NCI-H82 treated with DMSO at 0.1 percent for 48 hours (cell line): ENCODE results near the gene ADGRG4.
"Not testable (repeated sequence)": the region's sequence is repeated elsewhere in the genome, so short reads cannot be mapped to it uniquely, and the experiment has no call there.

Experiments used
- DNase-seq: peaks from one replicate; lab custom pipeline; 2025; ENCODE audit not compliant: unreplicated experiment; lab: John Stamatoyannopoulos, UW

Gene ADGRG4

GRCh38 chrX:136380010-136380769, 79.4 kb downstream of the ADGRG4 start:
- DNase-seq = no peak

DNA sequence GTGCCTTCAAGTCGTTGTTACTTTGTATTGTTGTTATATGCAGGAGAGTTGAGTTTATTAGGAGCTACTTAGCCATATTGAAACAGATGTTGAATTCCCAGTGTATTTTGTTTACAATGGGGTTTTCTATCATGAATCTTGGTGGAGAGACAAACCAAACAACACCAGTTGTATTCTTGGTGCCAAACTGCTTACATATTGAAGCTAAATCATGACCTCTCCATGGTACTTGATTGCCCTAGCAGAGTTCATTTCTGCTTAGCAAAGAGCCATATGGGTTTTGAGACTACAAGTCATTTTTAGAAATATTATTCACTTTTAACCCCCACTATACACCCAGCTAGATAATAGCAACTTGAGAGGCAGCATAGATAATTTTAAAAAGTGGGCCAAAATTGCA, 85.4 kb downstream of the ADGRG4 start:
- DNase-seq = no peak

DNA sequence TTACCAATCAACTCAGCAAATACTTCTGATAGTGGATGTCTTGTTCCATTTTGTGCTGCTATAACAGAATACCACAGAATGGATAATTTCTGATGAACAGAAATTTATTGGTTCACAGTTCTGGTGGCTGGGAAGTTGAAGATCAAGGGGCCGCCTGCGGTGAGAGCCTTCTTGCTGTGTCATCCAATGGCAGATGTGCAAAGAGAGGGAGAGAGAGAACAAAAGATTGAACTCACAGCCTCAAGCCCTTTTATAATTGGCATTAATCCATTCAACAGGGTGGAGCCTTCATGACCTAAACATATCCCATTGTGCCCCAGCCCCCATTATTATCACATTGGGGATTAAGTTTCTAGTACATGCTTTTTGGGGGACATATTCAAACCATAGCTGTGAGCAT, 86.1 kb downstream of the ADGRG4 start:
- no peak for DNase-seq

- no peak for DNase-seq
Observed at GRCh38 chrX:136387951-136388502, 87.3 kb downstream of the ADGRG4 start.

DNA sequence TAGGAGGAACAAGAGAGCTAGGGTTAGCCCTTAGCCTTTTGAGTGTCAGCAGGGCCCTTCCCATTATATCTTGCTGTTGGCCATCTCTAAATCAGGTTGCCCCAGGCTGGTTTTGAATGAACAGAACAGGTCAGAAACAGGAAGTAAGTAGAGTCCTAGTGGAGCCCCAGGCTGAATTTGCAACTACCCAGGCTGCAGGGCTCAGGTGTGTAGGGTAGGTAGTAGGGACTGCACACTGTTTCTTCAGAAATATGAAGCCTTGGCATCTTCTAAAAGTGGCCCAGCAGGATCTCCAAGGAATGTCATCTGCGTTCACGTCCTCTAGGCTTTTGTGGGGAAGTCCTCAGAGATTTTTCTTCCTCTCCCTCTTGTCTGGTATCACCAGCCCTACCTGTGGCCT, 90.2 kb downstream of the ADGRG4 start:
- DNase-seq = no peak

GRCh38 chrX:136395271-136395670, 94.5 kb downstream of the ADGRG4 start:
- DNase-seq = no peak

GRCh38 chrX:136397001-136397400, 96.2 kb downstream of the ADGRG4 start:
- no peak for DNase-seq

DNA sequence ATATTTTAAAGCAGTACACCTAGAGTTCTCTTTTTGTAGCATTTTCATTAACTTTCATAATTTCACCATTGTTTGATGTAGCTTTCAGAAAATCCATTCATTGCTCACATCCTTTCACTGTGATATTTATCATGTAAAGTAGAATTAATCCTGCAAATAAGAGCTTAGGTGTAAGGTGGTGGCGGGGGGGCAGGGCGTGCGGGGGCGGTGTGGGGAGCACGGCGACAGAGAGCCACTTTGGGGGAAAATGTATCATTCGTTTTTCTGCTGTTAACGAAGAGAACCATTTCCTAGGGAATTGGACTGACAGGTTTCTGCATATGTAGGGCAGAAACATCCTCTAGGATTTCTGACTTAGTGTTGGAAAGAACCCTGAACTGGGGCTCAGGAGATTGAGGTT, 104.4 kb downstream of the ADGRG4 start:
- no peak for DNase-seq

- no peak for DNase-seq
Observed at GRCh38 chrX:136417806-136418205, 117.0 kb downstream of the ADGRG4 start.

GRCh38 chrX:136421338-136421737, 120.6 kb downstream of the ADGRG4 start:
- DNase-seq = no peak

GRCh38 chrX:136423724-136424123, 123.0 kb downstream of the ADGRG4 start:
- no peak for DNase-seq

GRCh38 chrX:136425996-136426395, 125.2 kb downstream of the ADGRG4 start:
- DNase-seq = no peak

- no peak for DNase-seq
Observed at GRCh38 chrX:136431625-136432024, 130.9 kb downstream of the ADGRG4 start.

DNA sequence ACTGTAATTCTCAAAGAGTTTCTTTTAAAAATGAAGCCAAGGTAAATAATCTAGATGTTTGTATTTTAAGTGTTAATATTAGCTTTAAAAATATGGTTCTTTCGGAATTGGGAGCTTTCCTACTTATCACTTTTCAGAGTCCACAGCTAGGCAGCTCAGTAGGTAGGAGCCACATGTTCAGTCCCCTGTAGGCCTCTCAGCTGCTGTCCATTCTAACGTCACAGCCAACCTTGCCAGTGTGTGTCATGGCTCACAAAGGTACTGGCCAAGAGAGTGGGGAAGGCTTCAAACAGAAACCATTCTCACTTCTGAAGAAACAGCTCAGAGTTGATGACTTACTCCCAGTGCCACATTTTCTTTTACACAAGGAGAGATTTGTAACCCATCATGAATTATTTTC, 137.0 kb downstream of the ADGRG4 start:
- DNase-seq = no peak

- DNase-seq = no peak
Observed at GRCh38 chrX:136438192-136438591, 137.4 kb downstream of the ADGRG4 start.

- not testable (repeated sequence) for DNase-seq
Observed at GRCh38 chrX:136445674-136446073, 144.9 kb downstream of the ADGRG4 start.

DNA sequence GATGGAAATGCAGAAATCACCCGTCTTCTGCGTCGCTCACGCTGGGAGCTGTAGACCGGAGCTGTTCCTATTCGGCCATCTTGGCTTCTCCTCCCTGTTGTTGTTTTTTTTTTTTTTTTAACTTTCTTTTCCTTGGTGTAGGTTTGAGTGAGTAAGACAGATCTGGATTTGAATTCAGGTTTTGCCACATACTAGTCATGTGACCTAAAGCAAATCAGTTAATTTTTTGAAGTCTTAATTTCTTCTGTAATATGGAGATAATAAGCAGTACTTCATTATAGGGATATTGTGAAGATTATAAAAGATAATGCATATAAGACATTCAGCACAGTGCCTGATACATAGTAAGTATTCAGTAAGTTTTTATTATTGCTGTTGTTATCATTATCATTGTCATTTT, 145.4 kb downstream of the ADGRG4 start:
- DNase-seq = no peak

GRCh38 chrX:136447308-136447707, 146.5 kb downstream of the ADGRG4 start:
- no peak for DNase-seq

DNA sequence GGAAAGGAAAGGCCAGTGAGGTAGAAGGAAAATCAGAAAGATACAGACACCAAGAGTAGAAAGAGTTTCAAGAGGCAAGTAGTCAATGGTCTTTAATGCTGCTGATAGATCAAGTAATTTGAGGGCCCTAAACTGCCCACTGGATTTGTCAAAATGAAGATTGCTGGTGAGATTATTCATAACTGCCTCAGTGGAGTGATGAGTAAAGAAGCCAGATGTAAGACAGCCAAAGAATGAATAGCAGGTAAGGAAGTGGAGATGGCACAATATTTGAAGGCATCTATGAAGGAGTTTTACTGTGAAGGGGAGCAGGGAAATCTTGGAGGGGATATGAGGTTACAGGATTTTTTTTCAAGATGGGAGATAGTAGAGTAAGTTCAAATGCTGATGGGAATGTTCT, 147.2 kb downstream of the ADGRG4 start:
- no peak for DNase-seq

DNA sequence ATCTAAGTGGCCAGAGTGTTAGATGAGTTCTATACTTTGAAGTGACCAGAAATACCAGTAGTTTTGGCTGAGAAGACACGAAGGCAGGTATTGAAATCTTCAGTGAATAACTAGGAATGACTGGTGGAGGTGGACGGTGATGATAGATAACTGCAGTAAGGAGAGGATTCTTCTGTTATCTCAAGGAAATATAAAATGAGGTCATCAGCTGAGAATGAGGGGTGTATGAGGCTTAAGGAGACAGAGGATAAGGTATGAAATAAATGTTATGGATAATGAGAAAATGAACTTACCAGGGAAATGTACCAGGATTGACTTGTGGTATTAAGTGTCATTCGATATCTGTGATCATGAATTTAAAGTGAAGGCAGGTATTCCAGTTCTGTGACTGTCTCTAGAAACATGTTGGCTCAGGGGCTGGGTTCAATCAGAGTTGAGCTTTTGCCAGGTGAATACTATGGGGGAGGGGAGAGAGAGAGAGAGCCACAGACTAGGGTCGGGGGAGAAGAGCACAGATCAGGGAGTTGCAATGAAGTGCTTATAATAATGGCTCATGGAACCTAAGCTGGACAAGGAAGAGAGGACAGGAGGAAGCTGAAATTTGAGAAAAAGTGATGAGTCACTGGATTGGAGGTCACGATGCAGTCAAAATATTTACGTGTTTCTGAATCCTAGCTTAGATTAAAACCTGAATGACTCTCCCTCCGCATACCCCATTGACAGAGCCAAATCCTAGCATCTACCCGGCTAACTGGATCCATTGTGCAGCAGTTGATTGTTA, 149.5 kb downstream of the ADGRG4 start:
- no peak for DNase-seq

DNA sequence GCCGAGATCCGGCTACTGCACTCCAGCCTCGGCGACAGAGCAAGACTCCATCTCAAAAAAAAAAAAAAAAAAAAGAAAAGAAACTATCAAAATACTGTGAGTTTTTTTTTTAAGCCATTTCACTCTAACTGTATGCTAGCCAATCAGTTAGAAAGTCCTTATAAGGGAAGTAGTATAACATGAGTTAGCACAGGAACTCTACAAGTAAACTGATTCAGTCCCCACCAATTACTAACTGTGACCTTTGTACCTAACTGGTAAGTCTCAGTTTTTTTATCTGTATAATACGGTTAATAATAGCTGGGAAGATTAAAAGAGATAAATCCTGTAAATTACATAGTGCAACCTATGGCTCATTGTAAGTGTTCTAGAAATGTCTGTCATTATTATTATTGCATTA, 151.9 kb downstream of the ADGRG4 start:
- no peak for DNase-seq

GRCh38 chrX:136453114-136453513, 152.4 kb downstream of the ADGRG4 start:
- DNase-seq = no peak
